Measurements from ENCODE around the gene HTR1B. TPM values are rescaled to one million over a fixed set of nuclear protein-coding genes. Genes with fewer than 3 reads are reported as not detected.

Gene HTR1B
- total RNA-seq = not detected
- long read RNA-seq = 0 reads

- intact Hi-C loops (cut with DNase I) = loop anchor here (10.0 kb wide), 1 partner anchor 779 kb away; no protein-coding TSS in a partner anchor
- ATAC-seq (ENCODE audit: poor library complexity) (no peak), DNase-seq (no peak)
These were observed at the start of gene HTR1B for GRCh38 chr6:77463308-77463860. TSS of gene HTR1B (minus strand) at chr6:77463491. CDS start at chr6:77463403, 88 bp downstream.

- ATAC-seq (ENCODE audit: poor library complexity) (no peak), DNase-seq (no peak)
- intact Hi-C loops (cut with DNase I) = no loop called here
These were observed 49.3 kb upstream of the HTR1B start for GRCh38 chr6:77512554-77512953.

GRCh38 chr6:77511860-77512259, 48.6 kb upstream of the HTR1B start:
- DNase-seq (no peak), ATAC-seq (ENCODE audit: poor library complexity) (no peak)
- intact Hi-C loops (cut with DNase I) = no loop called here

- DNase-seq (no peak), ATAC-seq (ENCODE audit: poor library complexity) (no peak)
- intact Hi-C loops (cut with DNase I) = no loop called here
These were observed 39.7 kb upstream of the HTR1B start for GRCh38 chr6:77502981-77503380.

DNA sequence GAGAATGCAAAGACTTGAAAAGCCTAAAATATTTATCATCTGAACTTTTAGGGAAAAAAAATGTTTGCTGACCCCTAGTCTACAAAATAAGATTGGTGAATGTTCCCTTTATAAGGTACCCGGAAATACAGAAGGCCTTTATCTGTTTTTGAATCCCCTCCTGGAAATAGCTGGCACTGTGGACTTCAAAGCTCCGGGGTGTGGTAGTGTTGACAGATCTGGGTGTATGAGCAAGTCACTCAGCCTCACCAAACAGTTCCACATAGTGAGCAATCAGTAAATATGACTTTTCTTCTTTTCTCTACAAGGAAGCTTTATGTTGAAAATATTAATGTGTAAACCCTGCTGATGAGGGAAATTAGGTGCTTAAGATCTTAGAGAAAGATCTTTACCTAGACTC, 29.2 kb upstream of the HTR1B start:
- intact Hi-C loops (cut with DNase I) = no loop called here
- DNase-seq = no peak
- ATAC-seq (ENCODE audit: poor library complexity) = no peak

GRCh38 chr6:77487808-77488425, 24.6 kb upstream of the HTR1B start:
- no peak for DNase-seq
- no peak for ATAC-seq (ENCODE audit: poor library complexity)
- intact Hi-C loops (cut with DNase I) = no loop called here

DNA sequence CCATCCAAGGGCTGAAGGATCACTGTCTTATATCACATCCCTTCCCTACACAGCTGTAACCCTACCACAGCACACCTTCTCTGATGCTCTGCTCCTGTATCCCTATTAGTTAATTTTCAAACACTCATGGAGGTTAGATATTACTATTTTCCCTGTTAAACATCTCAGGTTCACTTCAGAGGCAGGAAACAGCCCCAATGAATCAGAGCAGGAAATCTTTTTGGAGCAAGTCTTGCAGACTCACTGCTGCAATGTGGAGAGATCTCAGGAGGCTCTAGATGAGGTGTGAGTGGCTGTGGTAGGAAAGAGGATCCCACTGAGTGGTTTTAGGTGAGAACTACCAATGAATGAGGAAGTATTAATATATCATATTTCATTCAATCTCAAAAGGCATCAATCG, 19.7 kb upstream of the HTR1B start:
- DNase-seq (no peak), ATAC-seq (ENCODE audit: poor library complexity) (no peak)
- intact Hi-C loops (cut with DNase I) = no loop called here

GRCh38 chr6:77474973-77475372, 11.7 kb upstream of the HTR1B start:
- intact Hi-C loops (cut with DNase I) = no loop called here
- DNase-seq (no peak), ATAC-seq (ENCODE audit: poor library complexity) (no peak)

- ATAC-seq (ENCODE audit: poor library complexity) = no peak
- DNase-seq = no peak
- intact Hi-C loops (cut with DNase I) = no loop called here
These were observed 11.1 kb upstream of the HTR1B start for GRCh38 chr6:77474286-77474956.

- ATAC-seq (ENCODE audit: poor library complexity) (no peak), DNase-seq (no peak)
- intact Hi-C loops (cut with DNase I) = no loop called here
These were observed 7.7 kb upstream of the HTR1B start for GRCh38 chr6:77470983-77471382.

GRCh38 chr6:77468939-77469338, 5.6 kb upstream of the HTR1B start:
- intact Hi-C loops (cut with DNase I) = loop anchor here (10.0 kb wide), 1 partner anchor 784 kb away; no protein-coding TSS in a partner anchor
- no peak for DNase-seq
- ATAC-seq (ENCODE audit: poor library complexity) = no peak

- intact Hi-C loops (cut with DNase I) = loop anchor here (10.0 kb wide), 1 partner anchor 782 kb away; no protein-coding TSS in a partner anchor
- DNase-seq (no peak), ATAC-seq (ENCODE audit: poor library complexity) (peak; percentile 64)
These were observed 3.5 kb upstream of the HTR1B start for GRCh38 chr6:77466451-77467437.

DNA sequence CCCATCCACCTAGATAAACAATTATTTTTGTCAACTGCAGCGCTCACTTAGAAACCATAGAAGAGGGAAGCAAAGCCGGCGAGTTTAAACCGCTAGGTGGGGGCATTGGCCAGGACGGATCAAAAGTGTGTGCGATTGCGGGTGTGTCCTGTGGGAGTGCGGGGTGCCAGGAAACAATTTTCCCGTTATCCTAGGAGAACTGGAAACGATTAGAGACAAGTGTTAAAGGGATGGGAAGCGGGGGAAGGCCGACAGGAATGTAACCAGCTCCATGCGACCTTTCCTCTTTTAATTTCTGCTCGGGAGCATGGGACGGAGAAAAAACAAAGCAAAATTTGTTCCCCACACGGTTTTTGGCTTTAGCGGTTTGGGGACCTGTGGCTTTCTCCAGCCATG, 2.8 kb upstream of the HTR1B start:
- DNase-seq (peak; percentile 52), ATAC-seq (ENCODE audit: poor library complexity) (peak; percentile 92)

DNA sequence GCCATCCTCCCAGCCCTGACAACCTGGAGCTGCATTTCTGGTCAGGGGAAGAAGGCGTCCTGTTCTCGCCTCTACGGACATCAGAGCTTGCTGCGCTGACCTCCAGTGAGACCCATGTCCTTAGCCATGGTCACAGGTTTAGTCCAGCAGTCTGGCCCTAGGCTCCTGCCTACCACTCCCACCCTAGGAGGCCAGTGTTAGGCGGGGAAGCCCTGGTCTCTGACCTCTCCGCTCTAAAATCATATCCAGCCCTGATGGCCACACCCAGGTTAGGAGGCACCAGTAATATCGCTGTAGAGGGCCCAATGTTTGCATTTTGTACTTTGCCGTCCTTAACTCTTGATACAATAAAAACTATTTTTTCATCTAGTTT, 1.2 kb upstream of the HTR1B start:
- intact Hi-C loops (cut with DNase I) = loop anchor here (10.0 kb wide), 1 partner anchor 780 kb away; no protein-coding TSS in a partner anchor
- ATAC-seq (ENCODE audit: poor library complexity) (no peak), DNase-seq (no peak)

More for the DNA sequence above, 2.8 kb upstream of the HTR1B start:
- intact Hi-C loops (cut with DNase I) = loop anchor here (10.0 kb wide), 1 partner anchor 781 kb away; no protein-coding TSS in a partner anchor

DNA sequence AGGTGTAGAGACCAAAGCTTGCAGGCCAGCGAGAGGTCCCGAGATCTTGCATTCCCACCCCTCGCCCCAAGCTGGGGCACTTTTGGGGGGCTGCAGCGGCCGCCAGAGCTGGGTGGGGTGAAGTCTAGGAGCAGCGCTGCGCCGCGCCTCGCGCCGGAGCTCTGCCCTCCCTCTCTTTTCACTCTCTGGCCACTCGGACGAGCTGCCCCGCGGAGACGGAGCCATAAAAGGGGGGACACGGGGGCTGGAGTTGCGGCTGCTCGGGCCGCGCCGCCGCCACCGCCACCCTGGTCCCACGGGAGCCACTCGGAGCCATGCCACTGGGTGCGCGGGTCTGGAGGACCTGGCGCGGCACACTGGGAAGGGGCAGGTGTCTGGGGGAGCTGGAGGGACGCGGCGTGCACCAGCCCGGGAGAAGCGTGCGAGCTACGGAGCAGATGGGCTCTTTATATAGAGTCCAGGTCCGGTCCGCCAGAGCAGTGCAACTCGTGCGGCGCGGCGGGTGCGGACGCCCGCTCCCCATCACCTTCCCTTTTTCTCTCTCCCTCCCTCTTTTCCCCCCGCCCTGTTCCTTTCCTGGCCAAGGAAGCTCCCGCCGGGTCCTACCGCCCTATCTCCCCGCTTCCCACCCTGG, 687 bp upstream of the HTR1B start:
- intact Hi-C loops (cut with DNase I) = loop anchor here (10.0 kb wide), 1 partner anchor 779 kb away; no protein-coding TSS in a partner anchor
- no peak for ATAC-seq (ENCODE audit: poor library complexity)
- DNase-seq = no peak

DNA sequence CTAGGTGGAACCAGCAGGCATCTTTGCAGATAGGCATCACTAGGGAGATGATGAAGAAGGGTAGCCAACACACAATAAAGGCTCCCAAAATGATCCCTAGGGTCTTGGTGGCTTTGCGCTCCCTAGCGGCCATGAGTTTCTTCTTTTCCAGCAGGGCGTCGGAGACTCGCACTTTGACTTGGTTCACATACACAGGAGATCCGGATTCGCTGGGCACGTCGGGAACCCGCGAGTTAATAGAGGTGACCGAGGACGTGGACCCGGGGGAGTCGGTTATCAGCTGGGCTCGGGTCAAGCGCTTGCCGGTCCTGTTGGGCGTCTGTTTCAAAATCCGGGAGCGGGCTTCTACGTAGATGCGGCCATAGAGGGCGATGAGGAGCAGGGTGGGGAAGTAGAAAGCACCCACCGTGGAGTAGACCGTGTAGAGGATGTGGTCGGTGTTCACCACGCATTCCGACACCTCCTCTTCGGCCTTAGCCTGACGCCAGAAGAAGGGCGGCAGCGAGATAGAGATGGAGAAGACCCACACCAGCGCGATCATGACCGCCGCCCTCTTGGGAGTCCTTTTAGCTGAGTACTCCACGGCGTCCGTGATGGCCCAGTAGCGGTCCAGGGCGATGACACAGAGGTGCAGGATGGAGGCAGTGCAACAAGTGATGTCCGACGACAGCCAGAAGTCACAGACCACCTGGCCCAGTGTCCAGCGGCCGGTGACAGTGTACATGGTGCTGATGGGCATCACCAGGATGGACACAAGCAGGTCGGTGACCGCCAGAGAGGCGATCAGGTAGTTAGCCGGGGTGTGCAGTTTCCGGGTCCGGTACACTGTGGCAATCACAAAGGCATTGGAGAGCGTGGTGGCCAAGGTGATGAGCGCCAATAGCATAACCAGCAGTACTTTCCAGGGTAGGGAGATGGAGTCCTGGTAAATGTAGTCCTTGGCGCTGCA, 658 bp downstream of the HTR1B start:
- intact Hi-C loops (cut with DNase I) = loop anchor here (10.0 kb wide), 1 partner anchor 778 kb away; no protein-coding TSS in a partner anchor
- peak; percentile 39 for DNase-seq
- ATAC-seq (ENCODE audit: poor library complexity) = no peak

DNA sequence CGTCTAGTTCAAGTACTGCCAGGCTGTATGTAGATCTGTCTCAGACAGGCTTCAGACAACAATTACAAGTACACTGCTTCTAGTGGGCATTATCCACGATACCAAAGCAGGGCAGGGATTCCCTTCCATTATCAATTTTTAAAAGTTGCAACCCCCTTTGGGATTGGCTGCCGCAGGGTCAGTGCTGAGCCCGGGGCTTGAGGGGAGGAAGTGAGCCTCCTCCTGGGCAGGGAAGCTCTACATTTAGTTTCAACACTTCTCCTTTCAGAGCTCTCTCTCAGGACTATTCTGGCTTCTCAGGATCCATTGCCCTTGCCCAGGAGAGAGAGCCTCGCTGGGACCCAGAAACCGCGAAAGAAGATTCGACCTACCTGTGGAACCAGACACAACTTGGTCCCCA, 1.5 kb downstream of the HTR1B start:
- no peak for ATAC-seq (ENCODE audit: poor library complexity)
- DNase-seq = no peak
- intact Hi-C loops (cut with DNase I) = loop anchor here (10.0 kb wide), 1 partner anchor 777 kb away; no protein-coding TSS in a partner anchor

Data from Right ventricle myocardium superior (tissue), 1 donor.